GM12891 (cell line): ENCODE results near the gene SSH2.

ENCODE experiments used
- PAX5 ChIP-seq: IDR thresholded peaks from 2 replicates; pipeline ENCODE4 v1.6.1; 2011; ENCODE audit warnings: low read length, moderate library complexity, mild to moderate bottlenecking; ENCODE audit not compliant: insufficient read depth, severe bottlenecking
- POLR2A ChIP-seq: IDR thresholded peaks from 2 replicates; pipeline ENCODE4 v1.6.1; 2011; ENCODE audit warnings: low read depth, low read length, control low read depth
- POLR2AphosphoS5 ChIP-seq: IDR thresholded peaks from 2 replicates; pipeline ENCODE4 v1.6.1; 2011; ENCODE audit warnings: low read depth, low read length, control low read depth

- TF ChIP-seq POLR2A, result no peak
- no peak for TF ChIP-seq POLR2AphosphoS5
- no peak for TF ChIP-seq PAX5
Observed at GRCh38 chr17:29881256-29881655, 48.8 kb downstream of the SSH2 start.
